Measurements from ENCODE around the gene CD63.

Gene CD63

GRCh38 chr12:55739025-55739378 lies 10.2 kb upstream of the CD63 start:
- no peak for DNase-seq

DNA sequence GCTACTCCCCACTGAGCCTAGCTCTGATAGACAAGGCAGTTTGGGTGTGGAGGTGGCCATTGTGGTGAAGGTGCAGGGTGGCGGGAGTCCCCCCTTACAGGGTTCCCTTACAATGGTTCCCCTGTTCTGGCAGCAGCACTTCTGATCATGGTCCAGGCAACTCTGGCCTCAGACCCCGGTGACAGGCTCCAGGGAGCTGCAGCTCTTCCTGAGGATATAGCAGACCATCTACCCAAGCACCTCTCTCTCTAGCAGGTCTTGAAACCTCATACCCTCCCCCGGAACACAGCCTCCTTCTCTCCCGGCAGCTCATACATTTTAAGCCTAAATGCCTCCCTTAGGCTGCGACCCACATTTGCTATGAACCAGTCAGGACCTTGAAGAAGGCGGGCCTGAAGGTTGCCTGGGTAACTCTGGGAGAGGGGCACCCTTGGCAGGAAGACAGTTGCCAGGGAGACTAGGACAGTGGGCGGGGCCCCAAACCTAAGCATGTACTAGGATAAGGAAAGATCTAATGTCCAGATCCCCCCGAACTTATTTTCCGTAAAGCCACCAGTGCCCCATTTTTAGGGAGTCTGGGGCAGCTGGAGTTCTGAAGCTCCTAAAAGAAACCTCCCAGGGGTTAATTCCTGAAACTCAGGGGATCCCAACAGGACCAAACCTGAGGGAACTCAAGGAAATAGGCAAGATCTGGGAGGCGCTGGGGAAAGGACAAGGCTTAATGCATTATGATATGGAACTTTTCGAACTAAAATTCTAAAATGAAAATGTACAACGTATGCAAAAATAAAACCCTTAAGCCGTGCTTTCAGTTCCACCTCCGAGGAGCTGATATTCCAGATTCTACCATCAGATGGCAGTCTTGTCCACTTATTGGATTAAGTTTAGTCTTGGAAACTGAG lies 9.6 kb upstream of the CD63 start:
- peak; percentile 84 to 92 for DNase-seq

DNA sequence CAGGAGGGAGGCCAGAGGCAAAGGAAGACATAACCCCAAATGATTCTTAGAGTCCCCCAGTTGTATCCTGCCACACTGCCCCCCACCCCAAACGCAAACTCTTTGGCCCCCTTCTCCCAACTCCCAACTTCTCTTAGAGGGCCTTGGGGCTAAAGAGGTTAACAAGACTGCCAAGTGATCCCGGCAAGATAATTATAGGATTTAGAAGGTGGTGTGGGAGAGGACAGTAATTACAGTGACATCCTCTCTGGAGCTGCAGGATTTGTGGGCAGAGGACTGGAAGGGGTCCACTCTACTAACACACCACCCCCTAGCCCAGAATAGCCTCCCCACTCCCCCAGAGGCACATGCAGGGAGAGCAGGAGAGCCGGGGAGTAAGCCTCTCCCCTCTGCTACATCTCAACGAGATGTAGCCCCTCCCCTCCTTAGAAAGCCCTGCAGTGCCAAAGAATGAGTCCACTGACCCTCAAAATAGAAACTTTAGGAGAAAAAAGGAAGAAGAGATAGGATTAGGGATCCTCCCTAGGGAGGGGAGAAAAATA lies 8.8 kb upstream of the CD63 start:
- DNase-seq, result no peak

- DNase-seq, result peak; percentile 13 to 77
Measured at GRCh38 chr12:55736780-55737580, 8.2 kb upstream of the CD63 start.

- DNase-seq, result no peak
Measured at GRCh38 chr12:55736076-55736475, 7.3 kb upstream of the CD63 start.

DNA sequence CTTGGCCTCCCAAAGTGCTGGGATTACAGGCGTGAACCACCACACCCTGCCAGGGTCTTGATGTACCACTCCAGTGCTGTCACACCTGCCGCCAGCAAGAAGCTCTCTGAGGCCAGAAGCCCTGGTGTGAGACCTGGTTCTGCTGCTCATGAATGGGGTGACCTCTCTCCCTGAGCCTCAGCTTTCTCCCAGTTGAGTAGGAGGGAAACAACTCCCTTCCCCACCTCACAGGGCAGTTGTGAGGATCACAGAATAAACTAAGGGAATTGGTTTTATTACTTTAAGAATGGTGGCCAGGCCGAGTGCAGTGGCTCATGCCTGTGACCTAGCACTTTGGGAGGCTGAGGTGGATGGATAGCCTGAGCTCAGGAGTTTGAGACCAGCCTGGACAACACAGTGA lies 5.8 kb upstream of the CD63 start:
- no peak for DNase-seq

- DNase-seq, result no peak
Measured at GRCh38 chr12:55733858-55734257, 5.0 kb upstream of the CD63 start.

DNA sequence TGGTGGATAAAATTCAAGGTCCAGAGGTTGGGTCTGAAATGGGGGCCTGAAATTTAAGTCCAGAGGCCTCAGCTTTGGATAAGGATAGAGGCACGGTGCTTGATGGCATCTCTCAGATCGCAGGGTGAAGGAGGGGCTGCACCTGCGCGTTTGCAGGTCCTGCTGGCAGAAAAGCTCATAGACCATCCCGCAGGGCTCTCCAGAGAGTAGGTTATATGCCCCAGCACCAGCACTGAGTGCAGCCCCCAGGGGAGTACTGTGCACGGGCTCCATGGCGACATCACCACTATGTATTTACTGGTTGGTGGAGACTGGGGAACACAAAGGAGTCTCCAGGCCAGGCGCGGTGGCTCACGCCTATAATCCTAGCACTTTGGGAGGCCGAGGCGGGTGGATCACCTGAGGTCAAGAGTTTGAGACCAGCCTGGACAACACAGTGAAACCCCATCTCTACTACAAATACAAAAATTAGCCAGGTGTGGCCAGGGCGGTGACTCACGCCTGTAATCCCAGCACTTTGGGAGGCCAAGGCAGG lies 4.3 kb upstream of the CD63 start:
- DNase-seq, result no peak

DNA sequence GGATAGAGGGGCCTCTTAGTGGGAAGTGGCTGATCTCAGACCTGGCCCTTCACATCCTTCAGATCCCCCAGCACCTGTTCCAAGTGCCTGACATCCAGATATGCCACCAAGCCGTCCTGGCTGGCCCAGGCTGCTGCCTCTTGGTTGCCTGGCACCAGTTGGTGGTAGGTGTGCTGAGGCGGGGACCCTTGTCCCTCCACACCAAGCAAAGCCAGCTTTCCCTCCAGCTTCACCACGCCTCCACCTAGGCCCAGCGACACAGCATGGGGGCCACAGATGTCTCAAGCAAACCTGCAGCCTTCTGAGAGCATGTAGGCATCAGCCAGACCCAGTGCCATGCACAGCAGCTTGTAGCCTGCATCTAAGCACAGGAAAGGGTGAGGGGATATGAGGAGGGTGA lies 3.5 kb upstream of the CD63 start:
- no peak for DNase-seq

GRCh38 chr12:55729819-55730818 lies 1.3 kb upstream of the CD63 start:
- no peak for DNase-seq

- DNase-seq, result peak in 1 of 2 experiments; percentile 38
Measured at GRCh38 chr12:55728186-55728938, 447 bp downstream of the CD63 start.

DNA sequence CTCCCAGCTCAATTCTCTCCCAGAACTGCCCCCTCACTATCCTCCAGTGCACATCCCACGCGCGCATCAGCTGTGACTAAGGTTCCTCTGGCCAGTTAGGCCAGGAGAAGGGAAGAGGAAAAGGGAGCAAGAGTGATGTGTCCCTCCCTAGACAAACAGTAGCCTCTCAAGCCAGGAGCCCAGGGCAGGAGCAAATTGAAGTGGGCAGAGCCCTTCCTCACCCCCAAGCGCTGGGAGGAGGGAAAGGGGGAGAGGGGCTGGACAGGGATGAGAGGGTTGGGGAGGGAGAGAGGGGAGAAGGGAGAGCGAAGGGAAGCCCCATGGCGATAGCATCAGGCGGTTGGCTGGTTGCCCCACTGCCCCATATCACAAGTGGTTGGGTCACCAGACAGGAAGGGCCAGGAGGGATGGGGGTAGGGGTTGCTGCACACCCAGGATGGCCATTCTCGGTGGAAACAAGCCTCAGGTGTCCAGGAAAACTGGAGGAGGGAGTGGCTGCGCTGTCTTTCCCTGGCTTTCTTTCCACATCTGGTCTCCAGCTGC lies 1.1 kb downstream of the CD63 start:
- no peak for DNase-seq

DNA sequence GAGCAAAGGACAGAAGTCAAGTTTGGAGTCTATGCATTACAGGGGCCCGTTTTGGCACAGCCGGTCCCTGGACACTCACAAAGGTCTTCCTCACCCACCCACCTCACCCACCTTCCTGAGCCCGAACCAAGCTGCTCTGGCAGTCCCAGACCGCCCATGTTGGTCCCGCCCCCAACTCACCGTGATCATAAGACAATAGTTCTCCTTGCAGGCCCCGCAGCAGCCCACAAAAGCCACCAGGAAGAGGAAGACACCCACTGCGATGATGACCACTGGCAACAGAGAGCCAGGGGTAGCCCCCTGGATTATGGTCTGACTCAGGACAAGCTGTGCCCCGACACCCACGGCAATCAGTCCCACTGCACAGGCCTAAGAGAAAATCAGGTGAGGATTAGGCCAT lies 1.8 kb downstream of the CD63 start:
- DNase-seq, result no peak

GRCh38 chr12:55725556-55725955 lies 3.3 kb downstream of the CD63 start:
- no peak for DNase-seq

DNA sequence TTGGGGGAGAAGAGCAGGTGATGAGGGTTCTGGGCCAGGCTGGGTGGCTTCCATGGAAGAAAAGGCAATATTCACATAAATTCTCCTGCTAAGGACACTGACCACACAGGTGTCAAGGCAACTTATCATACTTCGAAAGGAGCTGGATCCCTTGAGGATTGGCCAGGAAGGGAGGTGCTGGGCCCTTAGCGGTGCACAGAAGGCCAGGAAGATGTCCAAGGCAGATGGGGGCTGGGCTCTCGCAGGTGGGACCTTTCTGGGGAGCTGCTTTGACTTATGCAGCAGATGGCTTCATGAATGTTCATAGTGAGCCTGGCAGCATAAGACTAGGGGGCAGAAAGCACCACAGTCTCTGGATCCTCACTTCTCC lies 3.9 kb downstream of the CD63 start:
- DNase-seq, result no peak

DNA sequence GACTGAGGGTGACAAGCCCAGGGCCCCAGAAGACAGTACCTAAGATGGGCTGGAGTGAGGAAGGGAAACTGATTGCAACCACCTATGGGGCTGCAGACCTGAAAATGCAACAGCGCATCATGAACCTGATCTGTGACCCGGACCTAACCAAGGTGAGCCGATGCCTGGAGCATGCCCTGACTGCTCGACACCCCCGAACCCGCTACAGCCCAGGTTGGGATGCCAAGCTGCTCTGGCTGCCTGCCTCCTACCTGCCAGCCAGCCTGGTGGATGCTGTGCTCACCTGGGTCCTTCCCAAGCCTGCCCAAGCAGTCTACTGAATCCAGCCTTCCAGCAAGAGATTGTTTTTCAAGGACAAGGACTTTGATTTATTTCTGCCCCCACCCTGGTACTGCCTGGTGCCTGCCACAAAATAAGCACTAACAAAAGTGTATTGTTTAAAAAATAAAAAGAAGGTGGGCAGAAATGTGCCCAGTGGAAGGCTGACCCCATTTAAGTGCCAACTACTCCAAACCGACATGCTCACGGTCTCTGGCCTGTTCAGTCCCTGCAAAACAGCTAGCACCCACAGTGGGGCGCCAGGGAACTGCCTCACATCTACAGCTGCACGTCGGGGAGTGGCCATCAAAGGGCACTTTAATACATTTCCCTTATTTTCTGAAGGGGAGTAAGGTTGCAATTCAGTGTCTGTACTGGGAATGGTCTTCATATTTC lies 4.4 kb downstream of the CD63 start:
- DNase-seq, result peak; percentile 20 to 65

- DNase-seq, result no peak
Measured at GRCh38 chr12:55723516-55724225, 5.1 kb downstream of the CD63 start.

DNA sequence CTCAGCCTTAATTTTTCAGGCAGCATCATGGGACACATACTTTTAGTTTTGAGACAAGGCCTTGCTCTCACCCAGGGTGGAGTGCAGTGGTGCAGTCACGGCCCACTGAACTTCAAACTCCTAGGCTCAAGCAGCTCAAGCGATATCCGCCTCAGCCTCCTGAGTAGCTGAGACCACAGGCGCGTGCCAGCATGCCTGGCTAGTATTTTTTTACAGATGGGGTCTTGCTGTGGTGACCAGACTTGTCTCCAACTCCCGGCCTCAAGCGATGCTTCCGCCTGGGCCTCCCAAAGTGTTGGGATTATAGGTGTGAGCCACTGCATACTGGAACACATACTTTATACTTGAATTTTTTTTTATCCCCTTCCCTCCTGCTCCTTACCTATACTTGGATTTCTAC lies 5.9 kb downstream of the CD63 start:
- DNase-seq, result no peak

DNA sequence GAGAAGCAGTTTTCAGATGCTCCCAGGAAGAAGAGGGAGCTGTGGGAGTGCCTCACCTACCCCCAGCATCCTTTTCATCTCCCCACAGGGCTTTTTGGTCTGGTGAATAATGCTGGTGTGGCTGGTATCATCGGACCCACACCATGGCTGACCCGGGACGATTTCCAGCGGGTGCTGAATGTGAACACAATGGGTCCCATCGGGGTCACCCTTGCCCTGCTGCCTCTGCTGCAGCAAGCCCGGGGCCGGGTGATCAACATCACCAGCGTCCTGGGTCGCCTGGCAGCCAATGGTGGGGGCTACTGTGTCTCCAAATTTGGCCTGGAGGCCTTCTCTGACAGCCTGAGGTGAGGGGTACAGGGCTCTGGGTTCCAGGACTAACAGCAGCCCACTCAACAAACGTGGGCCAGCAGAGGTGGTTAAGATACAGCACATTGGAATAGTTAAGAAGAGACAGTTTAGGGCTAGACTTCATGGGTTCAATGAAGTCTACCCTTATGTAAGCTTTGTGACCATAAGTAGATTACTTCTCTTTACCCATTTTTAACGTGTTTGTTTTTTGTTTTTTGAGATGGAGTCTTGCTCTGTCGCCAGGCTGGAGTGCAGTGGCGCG lies 7.1 kb downstream of the CD63 start:
- DNase-seq, result no peak
